SK-N-SH treated with all-trans-retinoic acid at 6 μM for 48 hours (cell line): ENCODE data around the gene TOB1.

Experiments used
- BACH2 ChIP-seq: fragments of 250-450 bp; sonication (Bioruptor Pico); IDR thresholded peaks from 2 replicates; pipeline ENCODE4 v1.9.0; 2021; ENCODE audit warnings: mild to moderate bottlenecking, borderline replicate concordance
- GLIS3 ChIP-seq: fragments of 250-450 bp; sonication (Bioruptor Pico); IDR thresholded peaks from 2 replicates; pipeline ENCODE4 v1.5.0; 2020; ENCODE audit warnings: mild to moderate bottlenecking, moderate library complexity
- ISL1 ChIP-seq: fragments of 250-450 bp; sonication (Bioruptor Pico); IDR thresholded peaks from 2 replicates; pipeline ENCODE4 v2.1.2; 2022; ENCODE audit warnings: mild to moderate bottlenecking, moderate library complexity
- ZFP30 ChIP-seq: fragments of 450-650 bp; formaldehyde crosslinking; IDR thresholded peaks from 2 replicates; pipeline ENCODE4 v1.5.0; 2022; ENCODE audit warnings: mild to moderate bottlenecking, moderate library complexity
- TF ChIP-seq, protein P1 (sequence below): fragments of 250-450 bp; sonication (Bioruptor Pico); IDR thresholded peaks from 2 replicates; pipeline ENCODE4 v1.5.1; 2020; ENCODE audit warnings: low read depth, mild to moderate bottlenecking, moderate library complexity
- TF ChIP-seq, protein P2 (sequence below): fragments of 250-450 bp; sonication (Bioruptor Pico); IDR thresholded peaks from 2 replicates; pipeline ENCODE4 v1.8.0; 2021; ENCODE audit warnings: low read depth, mild to moderate bottlenecking, moderate library complexity, borderline replicate concordance

DNA sequence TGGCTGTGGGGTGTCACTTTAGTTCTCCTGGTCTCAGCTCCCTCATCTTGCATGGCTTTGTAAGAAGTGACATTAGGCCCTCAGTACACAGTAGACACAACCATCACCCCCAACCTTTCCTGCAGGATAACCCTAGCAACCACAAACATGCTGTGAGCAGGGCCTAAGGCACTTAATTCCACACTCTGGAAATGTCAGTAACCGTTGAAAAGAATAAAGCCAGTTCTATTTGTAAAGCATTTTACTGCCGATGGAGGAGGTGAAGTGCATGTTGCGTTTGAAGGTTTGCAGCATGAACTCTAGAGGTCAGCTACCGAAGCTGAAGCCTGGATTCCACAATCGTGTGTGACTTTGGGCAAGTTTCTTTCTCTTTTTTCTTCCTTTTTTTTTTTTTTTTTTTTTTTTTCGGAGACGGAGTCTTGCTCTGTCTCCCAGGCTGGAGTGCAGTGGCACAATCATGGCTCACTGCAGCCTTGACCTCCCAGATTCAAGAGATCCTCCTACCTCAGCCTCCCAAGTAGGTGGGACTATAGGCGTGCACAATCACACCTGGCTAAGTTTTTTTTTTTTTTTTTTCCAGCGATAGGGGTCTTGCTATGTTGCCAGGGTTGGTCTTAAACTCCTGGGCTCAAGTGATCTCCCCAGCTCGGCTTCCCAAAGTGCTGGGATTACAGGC is 26.1 kb upstream of the TOB1 start:
- TF ChIP-seq BACH2: no peak
- TF ChIP-seq, protein P1, sequence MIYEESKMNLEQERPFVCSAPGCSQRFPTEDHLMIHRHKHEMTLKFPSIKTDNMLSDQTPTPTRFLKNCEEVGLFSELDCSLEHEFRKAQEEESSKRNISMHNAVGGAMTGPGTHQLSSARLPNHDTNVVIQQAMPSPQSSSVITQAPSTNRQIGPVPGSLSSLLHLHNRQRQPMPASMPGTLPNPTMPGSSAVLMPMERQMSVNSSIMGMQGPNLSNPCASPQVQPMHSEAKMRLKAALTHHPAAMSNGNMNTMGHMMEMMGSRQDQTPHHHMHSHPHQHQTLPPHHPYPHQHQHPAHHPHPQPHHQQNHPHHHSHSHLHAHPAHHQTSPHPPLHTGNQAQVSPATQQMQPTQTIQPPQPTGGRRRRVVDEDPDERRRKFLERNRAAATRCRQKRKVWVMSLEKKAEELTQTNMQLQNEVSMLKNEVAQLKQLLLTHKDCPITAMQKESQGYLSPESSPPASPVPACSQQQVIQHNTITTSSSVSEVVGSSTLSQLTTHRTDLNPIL (CRISPR knock-in tag): no peak
- TF ChIP-seq ISL1 (CRISPR knock-in tag): no peak
- TF ChIP-seq, protein P2, sequence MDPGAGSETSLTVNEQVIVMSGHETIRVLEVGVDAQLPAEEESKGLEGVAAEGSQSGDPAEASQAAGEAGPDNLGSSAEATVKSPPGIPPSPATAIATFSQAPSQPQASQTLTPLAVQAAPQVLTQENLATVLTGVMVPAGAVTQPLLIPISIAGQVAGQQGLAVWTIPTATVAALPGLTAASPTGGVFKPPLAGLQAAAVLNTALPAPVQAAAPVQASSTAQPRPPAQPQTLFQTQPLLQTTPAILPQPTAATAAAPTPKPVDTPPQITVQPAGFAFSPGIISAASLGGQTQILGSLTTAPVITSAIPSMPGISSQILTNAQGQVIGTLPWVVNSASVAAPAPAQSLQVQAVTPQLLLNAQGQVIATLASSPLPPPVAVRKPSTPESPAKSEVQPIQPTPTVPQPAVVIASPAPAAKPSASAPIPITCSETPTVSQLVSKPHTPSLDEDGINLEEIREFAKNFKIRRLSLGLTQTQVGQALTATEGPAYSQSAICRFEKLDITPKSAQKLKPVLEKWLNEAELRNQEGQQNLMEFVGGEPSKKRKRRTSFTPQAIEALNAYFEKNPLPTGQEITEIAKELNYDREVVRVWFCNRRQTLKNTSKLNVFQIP: no peak
- TF ChIP-seq ZFP30 (CRISPR knock-in tag): no peak
- TF ChIP-seq GLIS3 (CRISPR knock-in tag): no peak
